Tibial artery (tissue), 4 donors: ENCODE results near the gene DIO1.

Experiments
- DNase-seq, 2 donors: peaks; one replicate each; pipeline ENCODE4 v3.0.0-alpha.2; 2019
- H3K27ac ChIP-seq, 2 donors: fragments of 200-600 bp; sonication (generic) in 1 of 2; 1 replicate in 1 of 2; 2 replicates in 1 of 2; pipeline ENCODE4 v1.5.1; 2018 to 2019; ENCODE audit warnings: mild to moderate bottlenecking in 1 of 2
- H3K27me3 ChIP-seq, 2 donors: fragments of 200-600 bp; sonication (generic) in 1 of 2; one replicate each; pipeline versions ENCODE4 v1.5.1 to v1.6.0; 2016 to 2019
- H3K36me3 ChIP-seq, 3 donors: fragments of 200-600 bp; sonication (generic) in 2 of 3; one replicate each; pipeline ENCODE4 v1.5.1; 2016 to 2019; ENCODE audit warnings: mild to moderate bottlenecking in 2 of 3
- H3K4me1 ChIP-seq, 4 donors: fragments of 200-600 bp; sonication (generic) in 2 of 4; 1 replicate in 3 of 4; 2 replicates in 1 of 4; pipeline ENCODE4 v1.5.1; 2016 to 2019
- H3K4me3 ChIP-seq, 2 donors: fragments of 200-600 bp; sonication (generic) in 1 of 2; 1 replicate in 1 of 2; 2 replicates in 1 of 2; pipeline ENCODE4 v1.5.1; 2018 to 2019; ENCODE audit warnings: mild to moderate bottlenecking in 2 of 2
- H3K9me3 ChIP-seq, 3 donors: fragments of 200-600 bp; sonication (generic) in 1 of 3; one replicate each; pipeline ENCODE4 v1.5.1; 2016 to 2019
- intact Hi-C: fragments of 100-400 bp; cut with DNase I; formaldehyde crosslinking; loops from one replicate; pipeline ENCODE4 v1.15.0; 2023; ENCODE audit warnings: low total_unique reads
- TF ChIP-seq, protein P1 (sequence below), 2 experiments: fragments of 200-600 bp in 1 of 2; fragments of 450-650 bp in 1 of 2; IDR thresholded peaks; one replicate each; pipeline ENCODE4 v1.5.1; 2017 to 2019; ENCODE audit warnings: antibody characterized with exemption in 2 of 2, mild to moderate bottlenecking in 1 of 2, moderate library complexity in 1 of 2

DIO1 gene

DNA sequence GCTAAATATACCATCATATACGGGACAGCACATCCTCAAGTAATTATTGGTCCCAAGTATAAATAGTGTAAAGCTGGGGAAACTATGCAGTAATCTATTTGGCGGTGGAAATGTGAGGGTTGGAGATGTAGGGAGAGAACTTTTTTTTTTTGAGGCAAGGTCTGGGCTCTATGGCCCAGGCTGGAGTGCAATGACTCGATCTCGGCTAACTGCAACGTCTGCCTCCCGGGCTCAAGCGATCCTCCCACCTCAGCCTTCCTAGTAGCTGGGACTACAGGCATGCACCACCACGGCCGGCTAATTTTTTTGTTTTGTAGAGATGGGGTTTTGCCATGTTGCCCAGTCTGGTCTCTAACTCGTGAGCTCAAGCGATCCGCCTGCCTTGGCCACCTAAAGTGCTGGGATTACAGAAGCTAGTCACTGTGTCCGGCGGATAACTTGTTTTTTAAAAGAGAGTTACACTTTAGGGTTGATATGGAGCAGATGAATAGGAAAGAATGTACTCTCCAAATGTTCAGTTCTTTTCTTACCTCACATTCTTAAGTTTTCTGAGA lies 49.6 kb downstream of the DIO1 start:
- Histone ChIP-seq H3K9me3 (no peaks in the 10 kb centered on the region), H3K27ac (no peak overlapping the region), H3K4me3 (no peak overlapping the region), H3K36me3 (no peaks in the 10 kb centered on the region), H3K27me3 (no peaks in the 10 kb centered on the region), H3K4me1 (peaks cover 4 to 40% (median 27%) of the 10 kb centered on the region in 4 donors)
- no peak for DNase-seq
- intact Hi-C loops = loop anchor here (2.0 kb wide), 1 partner anchor 47 kb away; no protein-coding TSS in a partner anchor
- TF ChIP-seq, protein P1, sequence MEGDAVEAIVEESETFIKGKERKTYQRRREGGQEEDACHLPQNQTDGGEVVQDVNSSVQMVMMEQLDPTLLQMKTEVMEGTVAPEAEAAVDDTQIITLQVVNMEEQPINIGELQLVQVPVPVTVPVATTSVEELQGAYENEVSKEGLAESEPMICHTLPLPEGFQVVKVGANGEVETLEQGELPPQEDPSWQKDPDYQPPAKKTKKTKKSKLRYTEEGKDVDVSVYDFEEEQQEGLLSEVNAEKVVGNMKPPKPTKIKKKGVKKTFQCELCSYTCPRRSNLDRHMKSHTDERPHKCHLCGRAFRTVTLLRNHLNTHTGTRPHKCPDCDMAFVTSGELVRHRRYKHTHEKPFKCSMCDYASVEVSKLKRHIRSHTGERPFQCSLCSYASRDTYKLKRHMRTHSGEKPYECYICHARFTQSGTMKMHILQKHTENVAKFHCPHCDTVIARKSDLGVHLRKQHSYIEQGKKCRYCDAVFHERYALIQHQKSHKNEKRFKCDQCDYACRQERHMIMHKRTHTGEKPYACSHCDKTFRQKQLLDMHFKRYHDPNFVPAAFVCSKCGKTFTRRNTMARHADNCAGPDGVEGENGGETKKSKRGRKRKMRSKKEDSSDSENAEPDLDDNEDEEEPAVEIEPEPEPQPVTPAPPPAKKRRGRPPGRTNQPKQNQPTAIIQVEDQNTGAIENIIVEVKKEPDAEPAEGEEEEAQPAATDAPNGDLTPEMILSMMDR (IDR thresholded peaks at IDR 0.05) = no peak

DNA sequence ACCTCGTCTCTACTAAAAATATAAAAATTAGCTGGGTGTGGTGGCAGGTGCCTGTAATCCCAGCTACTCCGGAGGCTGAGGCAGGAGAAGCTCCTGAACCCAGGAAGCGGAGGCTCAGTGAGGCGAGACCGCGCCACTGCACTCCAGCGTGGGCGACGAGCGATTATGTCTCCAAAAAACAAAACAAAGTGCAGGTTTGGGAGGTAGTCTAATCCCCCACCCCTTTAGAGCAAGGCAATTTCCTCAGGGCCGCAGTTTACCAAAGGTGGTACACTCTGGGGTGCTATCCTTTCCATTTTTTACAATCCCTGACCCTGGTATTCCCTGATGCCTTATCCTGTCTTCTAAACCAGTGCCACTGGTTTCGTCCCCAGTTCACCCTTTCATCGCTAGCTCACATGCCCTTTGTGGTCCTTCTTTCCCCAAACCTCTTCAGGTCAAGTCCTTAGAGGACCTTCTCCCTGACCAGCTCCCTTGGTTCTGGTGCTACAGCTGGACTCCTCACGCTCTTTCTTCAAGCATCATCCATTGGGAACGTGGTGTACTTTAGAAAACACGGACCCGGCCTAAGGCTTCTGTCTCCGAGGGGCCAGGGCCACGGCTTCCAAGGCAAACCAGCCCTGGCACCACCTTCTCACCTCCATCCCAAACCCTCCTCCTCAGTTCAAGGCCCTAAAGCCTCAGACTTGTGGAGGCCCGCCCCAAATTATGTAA lies 50.6 kb downstream of the DIO1 start:
- H3K9me3 ChIP-seq = no peaks in the 10 kb centered on the region
- DNase-seq = no peak
- peak overlapping the region; percentile 90 to 93 for H3K27ac ChIP-seq
- H3K4me1 ChIP-seq = peaks cover 4 to 42% (median 27%) of the 10 kb centered on the region in 4 donors
- intact Hi-C loops = loop anchor here (2.0 kb wide), 1 partner anchor 48 kb away; no protein-coding TSS in a partner anchor
- peak overlapping the region; percentile 81 to 86 for H3K4me3 ChIP-seq
- TF ChIP-seq, protein P1 (IDR thresholded peaks at IDR 0.05) = no peak
- no peaks in the 10 kb centered on the region for H3K36me3 ChIP-seq
- H3K27me3 ChIP-seq = no peaks in the 10 kb centered on the region

DNA sequence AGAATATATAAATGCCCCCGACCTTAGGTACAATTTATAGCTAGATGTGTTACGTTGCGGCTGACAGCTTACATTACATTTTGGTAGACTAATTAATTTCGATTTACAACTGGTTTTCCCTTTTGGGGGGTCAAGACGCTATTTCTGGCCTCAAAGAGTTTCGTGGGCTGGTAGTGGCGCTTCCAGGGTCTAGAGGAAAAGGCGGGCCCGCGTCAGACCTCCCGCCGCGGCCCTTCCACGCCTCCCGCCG lies 51.1 kb downstream of the DIO1 start:
- Histone ChIP-seq H3K27ac (peak overlapping the region; percentile 90 to 93), H3K9me3 (no peaks in the 10 kb centered on the region), H3K4me1 (peaks cover 4 to 42% (median 27%) of the 10 kb centered on the region in 4 donors), H3K4me3 (peak overlapping the region; percentile 81 to 86), H3K27me3 (no peaks in the 10 kb centered on the region), H3K36me3 (no peaks in the 10 kb centered on the region)
- intact Hi-C loops = loop anchor here (2.0 kb wide), 1 partner anchor 48 kb away; no protein-coding TSS in a partner anchor
- no peak for DNase-seq
- TF ChIP-seq, protein P1 (IDR thresholded peaks at IDR 0.05) = no peak

DNA sequence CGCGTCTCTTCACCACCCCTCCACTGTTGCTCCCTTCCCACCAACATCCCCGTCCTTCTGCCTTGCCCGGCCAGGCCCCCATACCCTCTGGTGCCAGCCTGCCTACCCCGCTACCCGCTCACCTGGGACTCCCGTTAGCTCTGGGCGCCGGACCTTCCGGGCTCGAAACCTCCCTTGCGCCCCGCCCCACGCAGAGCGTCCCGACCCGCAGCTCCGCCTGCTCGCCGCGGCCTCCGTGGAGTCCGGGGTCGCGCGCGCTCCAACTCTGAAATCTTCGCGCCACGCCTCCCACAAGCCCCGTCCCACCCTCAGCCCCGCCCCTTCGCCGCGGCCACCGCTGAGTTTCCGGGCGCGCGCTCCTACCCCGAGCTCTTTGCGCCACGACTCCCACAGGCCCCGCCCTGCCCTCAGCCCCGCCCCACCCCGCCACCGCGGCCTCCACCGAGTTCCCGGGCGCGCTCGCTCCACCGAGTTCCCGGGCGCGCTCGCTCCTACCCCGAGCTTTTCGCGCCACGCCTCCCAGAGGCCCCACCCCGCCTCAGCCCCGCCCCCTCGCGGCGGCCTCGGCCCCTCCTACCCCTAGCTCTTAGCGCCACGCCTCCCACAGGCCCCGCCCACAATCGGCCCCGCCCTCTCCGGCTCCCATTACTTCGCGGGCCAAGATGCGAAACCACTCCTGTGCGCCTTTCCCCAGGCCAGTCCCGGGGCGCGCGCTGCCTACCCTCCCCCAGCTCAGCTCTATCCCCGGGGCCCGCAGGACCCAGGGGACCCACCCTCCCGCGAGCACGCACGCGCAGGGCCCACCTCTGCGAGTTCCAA lies 51.7 kb downstream of the DIO1 start, which contains the start of gene IFT25:
Gene IFT25, minus strand, starts transcription at position 267 of the 819 bp plus-strand sequence. CDS start 5,617 bp downstream, outside the sequence.
- peak; percentile 95 to 98 for DNase-seq
- intact Hi-C loops = loop anchor here (1.0 to 2.0 kb wide), 3 partner anchors 49 to 107 kb away; partner anchors contain the start of gene YIPF1

More for the DNA sequence above, 51.7 kb downstream of the DIO1 start, which contains the start of gene IFT25:
- no peaks in the 10 kb centered on the region for H3K9me3 ChIP-seq
- H3K4me1 ChIP-seq = peaks cover 4 to 44% (median 27%) of the 10 kb centered on the region in 4 donors
- H3K27me3 ChIP-seq = no peaks in the 10 kb centered on the region
- TF ChIP-seq, protein P1 (IDR thresholded peaks at IDR 0.05) = no peak
- peak within 1 kb of the TSS; percentile 81 to 86 for H3K4me3 ChIP-seq
- H3K36me3 ChIP-seq = no peaks in the 10 kb centered on the region
- peak within 1 kb of the TSS; percentile 90 to 93 for H3K27ac ChIP-seq
